ENCODE measurements around the gene CCDC6. TPM values are rescaled to one million over a fixed set of nuclear protein-coding genes. Genes with fewer than 3 reads are reported as not detected.

Gene CCDC6
- total RNA-seq, 1 experiment from 2014 or later: 116 TPM

DNA sequence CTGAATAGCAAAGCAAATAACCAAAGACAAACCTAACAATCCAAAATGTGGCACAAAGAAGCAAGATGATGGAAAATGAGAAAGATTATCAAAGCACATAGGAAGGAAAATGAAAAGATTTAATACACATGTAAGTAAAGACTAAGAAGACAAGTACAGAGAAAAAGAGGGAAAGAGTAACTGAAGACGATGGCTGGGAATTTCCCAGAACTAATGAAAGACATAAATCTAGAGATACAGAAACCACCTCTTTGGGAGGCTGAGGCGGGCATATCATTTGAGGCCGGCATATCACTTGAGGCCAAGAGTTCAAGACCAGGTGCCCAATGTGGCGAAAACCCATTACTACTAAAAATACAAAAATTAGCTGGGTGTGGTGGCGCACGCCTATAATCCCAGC lies 46.8 kb downstream of the CCDC6 start:
- peaks cover 9% of the 10 kb centered on the region for H3K9me3 Mint-ChIP-seq (ENCODE audit: unreplicated experiment)
- BruUV-seq (replicated peaks): no TSS peak
- H3K27ac Mint-ChIP-seq (ENCODE audit: unreplicated experiment): no peak overlapping the region
- no peak for DNase-seq
- Histone ChIP-seq H3K27me3 (replicated peaks; ENCODE audit: control insufficient read depth, insufficient read depth, low read length) (no peaks in the 10 kb centered on the region), H3K9me3 (peaks cover 7% of the 10 kb centered on the region), H3K4me3 (ENCODE audit: low read depth, low read length) (no peak overlapping the region), H3K36me3 (ENCODE audit: control insufficient read depth, insufficient read depth, low read length) (no peaks in the 10 kb centered on the region), H3K4me1 (peaks cover 6% of the 10 kb centered on the region)
- no peaks in the 10 kb centered on the region for H3K27me3 Mint-ChIP-seq (ENCODE audit: insufficient read depth, unreplicated experiment)
- CTCF ChIA-PET: no interaction called here
- no peak overlapping the region for H3K4me3 Mint-ChIP-seq (ENCODE audit: unreplicated experiment)
- H3K4me1 Mint-ChIP-seq (ENCODE audit: low read depth, unreplicated experiment): peaks cover 21% of the 10 kb centered on the region
- POLR2A ChIA-PET: no interaction called here
- TF ChIP-seq, protein P1, sequence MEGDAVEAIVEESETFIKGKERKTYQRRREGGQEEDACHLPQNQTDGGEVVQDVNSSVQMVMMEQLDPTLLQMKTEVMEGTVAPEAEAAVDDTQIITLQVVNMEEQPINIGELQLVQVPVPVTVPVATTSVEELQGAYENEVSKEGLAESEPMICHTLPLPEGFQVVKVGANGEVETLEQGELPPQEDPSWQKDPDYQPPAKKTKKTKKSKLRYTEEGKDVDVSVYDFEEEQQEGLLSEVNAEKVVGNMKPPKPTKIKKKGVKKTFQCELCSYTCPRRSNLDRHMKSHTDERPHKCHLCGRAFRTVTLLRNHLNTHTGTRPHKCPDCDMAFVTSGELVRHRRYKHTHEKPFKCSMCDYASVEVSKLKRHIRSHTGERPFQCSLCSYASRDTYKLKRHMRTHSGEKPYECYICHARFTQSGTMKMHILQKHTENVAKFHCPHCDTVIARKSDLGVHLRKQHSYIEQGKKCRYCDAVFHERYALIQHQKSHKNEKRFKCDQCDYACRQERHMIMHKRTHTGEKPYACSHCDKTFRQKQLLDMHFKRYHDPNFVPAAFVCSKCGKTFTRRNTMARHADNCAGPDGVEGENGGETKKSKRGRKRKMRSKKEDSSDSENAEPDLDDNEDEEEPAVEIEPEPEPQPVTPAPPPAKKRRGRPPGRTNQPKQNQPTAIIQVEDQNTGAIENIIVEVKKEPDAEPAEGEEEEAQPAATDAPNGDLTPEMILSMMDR (IDR thresholded peaks at IDR 0.05; ENCODE audit: insufficient read depth in 1 of 2, low read depth in 1 of 2, low read length in 1 of 2, severe bottlenecking in 1 of 2, unreplicated experiment in 1 of 2): no peak
- intact Hi-C loops (cut with micrococcal nuclease; ENCODE audit: unreplicated experiment): no loop called here
- H3K36me3 Mint-ChIP-seq (ENCODE audit: insufficient read depth, unreplicated experiment): peaks cover 12% of the 10 kb centered on the region

- ChIA-PET POLR2A (no interaction called here), CTCF (interaction anchor here (1.0 to 1.6 kb wide), 2 partner anchors 27 to 48 kb away, joined by 3 to 4 read pairs; partner anchors contain the start of gene CCDC6)
- Histone ChIP-seq H3K27me3 (replicated peaks; ENCODE audit: control insufficient read depth, insufficient read depth, low read length) (no peaks in the 10 kb centered on the region), H3K36me3 (ENCODE audit: control insufficient read depth, insufficient read depth, low read length) (no peaks in the 10 kb centered on the region), H3K4me3 (ENCODE audit: low read depth, low read length) (no peak overlapping the region), H3K9me3 (peaks cover 7% of the 10 kb centered on the region), H3K4me1 (peaks cover 11% of the 10 kb centered on the region)
- no TSS peak for BruUV-seq (replicated peaks)
- Mint-ChIP-seq H3K27ac (ENCODE audit: unreplicated experiment) (no peak overlapping the region), H3K27me3 (ENCODE audit: insufficient read depth, unreplicated experiment) (no peaks in the 10 kb centered on the region), H3K4me3 (ENCODE audit: unreplicated experiment) (no peak overlapping the region), H3K4me1 (ENCODE audit: low read depth, unreplicated experiment) (peaks cover 26% of the 10 kb centered on the region), H3K9me3 (ENCODE audit: unreplicated experiment) (peaks cover 9% of the 10 kb centered on the region), H3K36me3 (ENCODE audit: insufficient read depth, unreplicated experiment) (peaks cover 18% of the 10 kb centered on the region)
- intact Hi-C loops (cut with micrococcal nuclease; ENCODE audit: unreplicated experiment): no loop called here
- DNase-seq: no peak
- TF ChIP-seq, protein P1 (IDR thresholded peaks at IDR 0.05; ENCODE audit: insufficient read depth in 1 of 2, low read depth in 1 of 2, low read length in 1 of 2, severe bottlenecking in 1 of 2, unreplicated experiment in 1 of 2): no peak
Measured at GRCh38 chr10:59857921-59858320, 48.4 kb downstream of the CCDC6 start.

DNA sequence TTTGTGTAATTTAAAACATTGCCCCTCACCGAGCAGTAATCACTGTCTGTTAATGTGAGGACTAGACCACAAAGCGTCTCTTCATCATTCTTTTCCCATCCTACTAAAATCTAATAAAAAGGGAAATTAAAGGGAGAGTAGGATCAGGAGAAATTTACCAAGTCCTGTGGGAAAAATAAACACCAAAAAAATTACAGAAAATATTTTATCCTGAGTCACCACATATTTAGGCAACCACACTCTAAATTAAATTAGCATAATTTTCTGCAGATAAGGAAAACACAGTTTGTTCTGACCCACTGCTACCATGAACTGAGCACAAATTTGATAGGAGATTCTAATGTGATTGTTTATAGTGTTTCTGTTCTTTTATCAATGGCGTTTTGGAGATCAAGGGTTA lies 49.3 kb downstream of the CCDC6 start:
- TF ChIP-seq, protein P1 (IDR thresholded peaks at IDR 0.05; ENCODE audit: insufficient read depth in 1 of 2, low read depth in 1 of 2, low read length in 1 of 2, severe bottlenecking in 1 of 2, unreplicated experiment in 1 of 2): no peak
- ChIA-PET POLR2A (no interaction called here), CTCF (no interaction called here)
- peaks cover 11% of the 10 kb centered on the region for H3K4me1 ChIP-seq
- Mint-ChIP-seq H3K4me1 (ENCODE audit: low read depth, unreplicated experiment) (peaks cover 26% of the 10 kb centered on the region), H3K27me3 (ENCODE audit: insufficient read depth, unreplicated experiment) (no peaks in the 10 kb centered on the region), H3K9me3 (ENCODE audit: unreplicated experiment) (peaks cover 7% of the 10 kb centered on the region), H3K4me3 (ENCODE audit: unreplicated experiment) (no peak overlapping the region), H3K27ac (ENCODE audit: unreplicated experiment) (no peak overlapping the region), H3K36me3 (ENCODE audit: insufficient read depth, unreplicated experiment) (peaks cover 18% of the 10 kb centered on the region)
- peaks cover 7% of the 10 kb centered on the region for H3K9me3 ChIP-seq
- BruUV-seq (replicated peaks): no TSS peak
- H3K27me3 ChIP-seq (replicated peaks; ENCODE audit: control insufficient read depth, insufficient read depth, low read length): no peaks in the 10 kb centered on the region
- no peak overlapping the region for H3K4me3 ChIP-seq (ENCODE audit: low read depth, low read length)
- H3K36me3 ChIP-seq (ENCODE audit: control insufficient read depth, insufficient read depth, low read length): no peaks in the 10 kb centered on the region
- no peak for DNase-seq
- intact Hi-C loops (cut with micrococcal nuclease; ENCODE audit: unreplicated experiment): no loop called here

Data from Caco-2 (cell line).